ENCODE results near the gene FAM110D. TPM values are rescaled to one million over a fixed set of nuclear protein-coding genes. Genes with fewer than 3 reads are reported as not detected.

The FAM110D gene
- polyA plus RNA-seq, 1 experiment: not detected

- Histone ChIP-seq H3K27me3 (ENCODE audit: control insufficient read depth, insufficient read depth, low read length) (peaks cover 3% of the 10 kb centered on the region; the same call in 1 of the 2 replicates), H3K36me3 (ENCODE audit: control insufficient read depth, insufficient read depth, low read length) (no peaks in the 10 kb centered on the region; the same call in 1 of the 2 replicates), H3K4me3 (ENCODE audit: low read depth, low read length) (no peak overlapping the region)
- POLR2A ChIA-PET: no interaction called here
- TF ChIP-seq CTCF (IDR thresholded peaks at IDR 0.05; ENCODE audit: insufficient read depth, low read depth, low read length): no peak
- CTCF ChIA-PET: interaction anchor here (0.6 to 4.8 kb wide), 37 partner anchors 8 to 697 kb away, joined by 3 to 25 read pairs (median 5); partner anchors contain the start of genes CD52, CEP85, CRYBG2 and PDIK1L
- DNase-seq (ENCODE audit: low read depth): no peak
These were observed 10.3 kb downstream of the FAM110D start for GRCh38 chr1:26169198-26169554.

DNA sequence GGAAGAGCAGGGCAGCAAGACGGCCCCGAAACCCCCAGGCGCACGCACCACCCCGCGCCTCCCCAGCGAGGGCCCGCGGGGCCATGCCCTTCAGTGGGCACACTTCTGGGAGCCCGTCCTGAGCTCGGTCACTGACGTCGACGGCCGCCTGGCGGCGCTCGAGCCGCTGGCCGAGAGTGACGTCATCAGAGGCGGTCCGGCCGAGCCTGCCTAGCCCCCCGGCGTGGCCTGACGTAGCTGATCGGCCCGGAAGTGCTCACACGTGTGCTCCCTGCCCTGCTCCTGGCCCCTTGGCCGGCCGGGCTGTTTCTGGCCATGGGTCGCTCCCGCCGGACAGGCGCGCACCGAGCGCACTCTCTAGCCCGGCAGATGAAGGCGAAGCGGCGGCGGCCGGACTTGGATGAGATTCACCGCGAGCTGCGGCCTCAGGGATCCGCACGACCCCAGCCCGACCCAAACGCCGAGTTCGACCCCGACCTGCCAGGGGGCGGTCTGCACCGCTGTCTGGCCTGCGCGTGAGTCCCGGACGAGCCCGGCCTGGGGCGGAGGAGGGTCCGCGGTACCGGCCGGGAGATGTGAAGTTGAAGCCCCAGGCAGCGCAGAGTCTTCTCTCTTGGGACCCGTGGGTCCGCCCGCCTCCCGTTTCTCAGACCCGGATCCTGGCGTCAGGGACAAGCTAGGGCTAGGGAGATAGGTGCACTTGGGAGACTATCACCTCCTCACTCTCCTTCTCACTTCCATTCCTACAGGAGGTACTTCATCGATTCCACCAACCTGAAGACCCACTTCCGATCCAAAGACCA, 11.0 kb downstream of the FAM110D start, which contains the start of gene ZNF593:
Gene ZNF593 (plus strand): TSS at position 240 of the 803 bp plus-strand sequence. CDS start 76 bp downstream, at position 316.
- POLR2A ChIA-PET: no interaction called here
- DNase-seq (ENCODE audit: low read depth): peak; percentile 28
- peak within 1 kb of the TSS; percentile 58 for H3K4me3 ChIP-seq (ENCODE audit: low read depth, low read length)
- CTCF ChIA-PET: interaction anchor here (0.6 to 4.8 kb wide), 44 partner anchors 9 to 698 kb away, joined by 3 to 25 read pairs (median 4); partner anchors contain the start of genes CD52, CEP85, CRYBG2 and PDIK1L
- H3K36me3 ChIP-seq (ENCODE audit: control insufficient read depth, insufficient read depth, low read length): no peaks in the 10 kb centered on the region; the same call in 1 of the 2 replicates
- TF ChIP-seq CTCF (IDR thresholded peaks at IDR 0.05; ENCODE audit: insufficient read depth, low read depth, low read length): peak; percentile 93
- H3K27me3 ChIP-seq (ENCODE audit: control insufficient read depth, insufficient read depth, low read length): no peaks in the 10 kb centered on the region; the same call in 1 of the 2 replicates

- H3K4me3 ChIP-seq (ENCODE audit: low read depth, low read length): peak overlapping the region; percentile 58
- POLR2A ChIA-PET: no interaction called here
- CTCF ChIA-PET: interaction anchor here (0.8 to 4.8 kb wide), 20 partner anchors 9 to 243 kb away, joined by 3 to 25 read pairs (median 5); partner anchors contain the start of genes CD52, CEP85 and PDIK1L
- no peak for DNase-seq (ENCODE audit: low read depth)
- no peak for TF ChIP-seq CTCF (IDR thresholded peaks at IDR 0.05; ENCODE audit: insufficient read depth, low read depth, low read length)
- H3K36me3 ChIP-seq (ENCODE audit: control insufficient read depth, insufficient read depth, low read length): no peaks in the 10 kb centered on the region; the same call in 1 of the 2 replicates
- no peaks in the 10 kb centered on the region for H3K27me3 ChIP-seq (ENCODE audit: control insufficient read depth, insufficient read depth, low read length)
These were observed 11.6 kb downstream of the FAM110D start for GRCh38 chr1:26170472-26170821.

DNA sequence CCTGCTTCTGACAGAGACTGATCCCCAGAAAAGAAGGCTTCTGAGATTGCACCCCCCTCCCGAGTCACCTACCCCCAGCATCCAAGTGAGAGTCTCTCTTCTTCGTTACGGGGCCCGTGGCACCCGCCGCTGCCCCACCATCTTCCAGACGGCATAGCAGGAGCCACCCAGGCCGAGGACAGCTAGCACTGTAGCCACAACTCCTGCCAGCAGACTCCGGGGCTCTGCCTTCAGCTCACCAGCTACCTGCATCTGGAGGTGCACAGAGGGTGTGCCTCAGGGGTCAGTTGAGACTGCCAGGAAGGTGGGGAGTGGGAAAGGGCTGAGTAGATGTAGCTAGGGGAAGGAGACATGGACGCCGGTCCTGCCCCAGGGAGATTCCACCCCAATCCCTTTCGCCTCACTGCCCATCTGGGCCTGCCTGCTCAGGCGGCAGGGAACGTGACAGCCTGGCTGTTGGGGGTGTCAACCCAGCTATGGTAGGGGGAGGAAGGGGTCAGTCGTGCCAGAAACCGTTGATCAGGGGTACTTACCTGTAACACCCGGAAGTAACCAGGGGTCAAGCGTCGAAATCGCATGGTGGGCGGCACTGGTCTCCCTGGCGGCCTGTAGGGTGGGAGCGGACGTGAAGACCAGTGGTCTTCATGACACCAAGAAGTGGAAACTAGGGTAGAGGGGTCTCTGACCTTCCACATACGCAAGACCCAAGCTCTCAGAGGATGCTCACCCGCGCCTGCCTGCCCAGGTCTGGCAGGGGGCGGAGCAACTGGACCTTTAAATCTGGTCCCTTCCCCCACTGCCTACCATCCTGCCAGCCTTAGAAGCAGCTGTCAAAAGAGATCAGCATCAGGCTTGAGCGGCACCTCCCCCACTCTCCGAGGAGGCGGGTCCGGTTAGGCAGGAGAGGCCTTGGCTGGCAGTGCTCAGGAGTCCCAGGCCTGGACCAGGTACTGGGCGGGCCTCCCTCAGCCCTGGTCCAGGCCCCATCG, 12.5 kb downstream of the FAM110D start, which contains the start of gene ZNF593OS:
Gene ZNF593OS (minus strand): TSS at position 749 of the 989 bp plus-strand sequence. CDS start 171 bp downstream, at position 578.
- ChIA-PET CTCF (interaction anchor here (0.5 to 4.8 kb wide), 6 partner anchors 9 to 224 kb away, joined by 3 to 25 read pairs (median 5); partner anchors contain the start of gene CEP85), POLR2A (no interaction called here)
- H3K27me3 ChIP-seq (ENCODE audit: control insufficient read depth, insufficient read depth, low read length): no peaks in the 10 kb centered on the region
- no peak for TF ChIP-seq CTCF (IDR thresholded peaks at IDR 0.05; ENCODE audit: insufficient read depth, low read depth, low read length)
- no peak for DNase-seq (ENCODE audit: low read depth)
- no peaks in the 10 kb centered on the region; the same call in 1 of the 2 replicates for H3K36me3 ChIP-seq (ENCODE audit: control insufficient read depth, insufficient read depth, low read length)
- peak within 1 kb of the TSS; percentile 58 for H3K4me3 ChIP-seq (ENCODE audit: low read depth, low read length)
